HEK293 (cell line): ENCODE data around the gene UBA1.

Experiments used
- CTCF ChIA-PET: fragments of 350-600 bp; formaldehyde crosslinking; extraction: SDS; loops from one replicate; lab custom pipeline; 2021; ENCODE audit warnings: antibody characterized with exemption; lab: Yijun Ruan, JAX
- POLR2A ChIA-PET: fragments of 300-600 bp; formaldehyde crosslinking; extraction: SDS; loops from one replicate; lab custom pipeline; 2020; ENCODE audit warnings: antibody characterized with exemption, inconsistent platforms; lab: Yijun Ruan, JAX
- H3K27ac ChIP-seq: fragments of 200-500 bp; sonication (Bioruptor generic); 2 replicates; pipeline ENCODE4 v1.5.1; 2014; ENCODE audit warnings: low read depth, low read length, control low read depth, inconsistent platforms; ENCODE audit errors: extremely low read depth
- H3K36me3 ChIP-seq, 2 experiments: fragments of 200-500 bp in 1 of 2; sonication (Bioruptor generic) in 1 of 2; 1 replicate in 1 of 2; 2 replicates in 1 of 2; pipeline ENCODE4 v1.5.1; 2014 to 2017; ENCODE audit warnings: inconsistent platforms in 2 of 2, low read length in 2 of 2; ENCODE audit not compliant: control insufficient read depth in 2 of 2, insufficient read depth in 1 of 2
- H3K4me1 ChIP-seq: fragments of 200-500 bp; sonication (Bioruptor generic); 2 replicates; pipeline ENCODE4 v1.5.1; 2014; ENCODE audit warnings: mild to moderate bottlenecking, low read length, inconsistent platforms; ENCODE audit not compliant: control insufficient read depth, insufficient read depth
- H3K4me3 ChIP-seq: 2 replicates; pipeline ENCODE4 v1.5.1; 2011; ENCODE audit warnings: low read depth, mild to moderate bottlenecking, control low read depth, low read length, moderate library complexity
- H3K9me3 ChIP-seq: fragments of 200-500 bp; sonication (Bioruptor generic); 2 replicates; pipeline ENCODE4 v1.5.1; 2014; ENCODE audit warnings: low read depth, low read length, inconsistent platforms; ENCODE audit not compliant: control insufficient read depth, insufficient read depth
- GLIS1 ChIP-seq: fragments of 450-650 bp; formaldehyde crosslinking; IDR thresholded peaks from 2 replicates; pipeline ENCODE4 v1.5.1; 2016; ENCODE audit warnings: missing biosample characterization, missing genetic modification characterization
- PRDM1 ChIP-seq: fragments of 450-650 bp; formaldehyde crosslinking; IDR thresholded peaks from 2 replicates; pipeline ENCODE4; 2016; ENCODE audit warnings: missing biosample characterization, missing genetic modification characterization
- REPIN1 ChIP-seq: fragments of 450-650 bp; formaldehyde crosslinking; IDR thresholded peaks from 2 replicates; pipeline ENCODE4 v1.5.1; 2017; ENCODE audit warnings: missing biosample characterization, missing genetic modification characterization, low read depth
- SCRT1 ChIP-seq: fragments of 450-650 bp; formaldehyde crosslinking; IDR thresholded peaks from 2 replicates; pipeline ENCODE4 v1.5.1; 2016; ENCODE audit warnings: missing biosample characterization, missing genetic modification characterization, borderline replicate concordance
- SCRT2 ChIP-seq: fragments of 450-650 bp; formaldehyde crosslinking; IDR thresholded peaks from 2 replicates; pipeline ENCODE4 v1.5.1; 2016; ENCODE audit warnings: missing biosample characterization, missing genetic modification characterization
- TRIM28 ChIP-seq: IDR thresholded peaks from 2 replicates; pipeline ENCODE4 v1.6.1; 2011; ENCODE audit warnings: low read length, control low read depth, borderline replicate concordance
- ZBTB20 ChIP-seq: fragments of 450-650 bp; formaldehyde crosslinking; IDR thresholded peaks from 2 replicates; pipeline ENCODE4 v1.5.1; 2016; ENCODE audit warnings: missing biosample characterization, missing genetic modification characterization
- ZBTB48 ChIP-seq: fragments of 450-650 bp; formaldehyde crosslinking; IDR thresholded peaks from 2 replicates; pipeline ENCODE4 v1.5.1; 2016; ENCODE audit warnings: missing biosample characterization, missing genetic modification characterization
- ZBTB8A ChIP-seq: fragments of 450-650 bp; formaldehyde crosslinking; IDR thresholded peaks from 2 replicates; pipeline ENCODE4 v1.5.1; 2016; ENCODE audit warnings: missing biosample characterization, missing genetic modification characterization
- ZEB2 ChIP-seq: fragments of 450-650 bp; formaldehyde crosslinking; IDR thresholded peaks from 2 replicates; pipeline ENCODE4 v1.5.1; 2016; ENCODE audit warnings: missing biosample characterization, missing genetic modification characterization
- ZNF19 ChIP-seq: fragments of 450-650 bp; formaldehyde crosslinking; IDR thresholded peaks from 2 replicates; pipeline ENCODE4; 2016; ENCODE audit warnings: missing biosample characterization, missing genetic modification characterization, low read depth
- ZNF211 ChIP-seq: fragments of 450-650 bp; formaldehyde crosslinking; IDR thresholded peaks from 2 replicates; pipeline ENCODE4 v1.5.1; 2016; ENCODE audit warnings: low read depth, missing biosample characterization, missing genetic modification characterization
- ZNF248 ChIP-seq: fragments of 450-650 bp; formaldehyde crosslinking; IDR thresholded peaks from 2 replicates; pipeline ENCODE4 v1.5.1; 2017; ENCODE audit warnings: missing biosample characterization, missing genetic modification characterization
- ZNF292 ChIP-seq: fragments of 450-650 bp; formaldehyde crosslinking; IDR thresholded peaks from 2 replicates; pipeline ENCODE4 v1.5.1; 2016; ENCODE audit warnings: low read depth, missing biosample characterization, missing genetic modification characterization, borderline replicate concordance
- ZNF341 ChIP-seq: fragments of 450-650 bp; formaldehyde crosslinking; IDR thresholded peaks from 2 replicates; pipeline ENCODE4; 2016; ENCODE audit warnings: low read depth, missing biosample characterization, missing genetic modification characterization
- ZNF514 ChIP-seq: fragments of 450-650 bp; formaldehyde crosslinking; IDR thresholded peaks from 2 replicates; pipeline ENCODE4 v1.5.1; 2016; ENCODE audit warnings: missing biosample characterization, missing genetic modification characterization
- ZNF558 ChIP-seq: fragments of 450-650 bp; formaldehyde crosslinking; IDR thresholded peaks from 2 replicates; pipeline ENCODE4 v1.5.1; 2016; ENCODE audit warnings: missing biosample characterization, missing genetic modification characterization
- ZNF677 ChIP-seq: fragments of 450-650 bp; IDR thresholded peaks from 2 replicates; pipeline ENCODE4 v1.5.0; 2018; ENCODE audit warnings: missing biosample characterization, mild to moderate bottlenecking, missing genetic modification characterization, moderate library complexity
- ZNF830 ChIP-seq: fragments of 450-650 bp; IDR thresholded peaks from 2 replicates; pipeline ENCODE4 v1.5.0; 2018; ENCODE audit warnings: missing biosample characterization, missing genetic modification characterization, low read depth, mild to moderate bottlenecking, moderate library complexity
- ZNF837 ChIP-seq: fragments of 450-650 bp; formaldehyde crosslinking; IDR thresholded peaks from 2 replicates; pipeline ENCODE4 v1.5.1; 2016; ENCODE audit warnings: missing biosample characterization, missing genetic modification characterization
- ZNF843 ChIP-seq: fragments of 450-650 bp; formaldehyde crosslinking; IDR thresholded peaks from 2 replicates; pipeline ENCODE4 v1.5.1; 2016; ENCODE audit warnings: missing biosample characterization, missing genetic modification characterization
- TF ChIP-seq, protein P1 (sequence below): fragments of 450-650 bp; formaldehyde crosslinking; IDR thresholded peaks from 2 replicates; pipeline ENCODE4 v1.5.1; 2016; ENCODE audit warnings: missing biosample characterization, missing genetic modification characterization
- TF ChIP-seq, protein P2 (sequence below): fragments of 450-650 bp; formaldehyde crosslinking; IDR thresholded peaks from 2 replicates; pipeline ENCODE4 v1.5.1; 2016; ENCODE audit warnings: missing biosample characterization, missing genetic modification characterization

Gene UBA1

DNA sequence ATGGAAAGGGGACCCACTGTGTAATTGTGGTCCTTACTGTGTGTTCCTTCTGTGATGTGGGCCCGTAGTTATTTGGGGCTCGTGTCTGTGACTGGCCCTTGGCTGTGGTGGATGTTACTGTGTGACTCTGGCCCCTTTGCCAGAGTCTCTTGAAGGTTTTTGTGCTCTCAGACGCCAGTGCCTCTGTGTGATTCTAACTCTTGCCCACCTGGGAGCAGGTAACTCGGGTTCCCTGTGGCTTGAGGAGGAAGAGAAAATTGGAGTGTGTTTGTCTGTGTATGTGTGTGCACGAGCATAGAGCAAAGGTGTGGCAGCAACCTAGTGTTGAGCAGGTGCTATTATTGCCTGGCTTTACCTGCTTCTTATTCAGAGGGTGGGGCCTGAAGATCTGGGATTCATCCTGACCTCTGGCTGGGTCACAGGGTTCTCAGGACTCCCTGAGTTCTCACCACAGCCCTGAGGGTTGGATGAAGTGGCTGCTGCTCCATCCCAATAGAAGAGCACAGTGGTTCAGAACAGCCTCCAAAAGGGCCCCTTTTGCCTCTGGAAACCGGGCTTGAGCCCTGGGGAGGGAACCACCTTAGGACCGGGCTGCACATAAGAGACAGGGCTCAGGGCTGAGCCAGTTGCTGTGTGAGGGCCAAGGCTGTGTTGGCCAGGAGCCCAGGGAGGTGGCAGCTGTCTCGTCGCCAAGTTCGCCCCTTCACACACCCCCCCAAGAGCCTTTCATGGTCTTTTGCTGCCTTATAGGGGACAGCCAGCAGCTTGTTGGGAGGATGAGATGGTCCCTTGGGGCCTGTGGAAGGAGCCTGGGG is 47.3 kb upstream of the UBA1 start:
- POLR2A ChIA-PET = interaction anchor here (0.6 kb wide), 1 partner anchor 247 kb away, joined by 4 read pairs; no protein-coding TSS in a partner anchor
- peaks cover 8 to 41% of the 10 kb centered on the region in 2 experiments; a peak in 2 of 3 replicates for H3K36me3 ChIP-seq
- TF ChIP-seq ZNF341 (tag by site-specific recombination) (peak; percentile 53), ZEB2 (tag by site-specific recombination) (no peak), ZBTB48 (tag by site-specific recombination) (peak; percentile 80), TRIM28 (no peak), ZNF558 (tag by site-specific recombination) (no peak), ZBTB8A (tag by site-specific recombination) (peak; percentile 37; the same call in 1 of the 2 replicates), GLIS1 (tag by site-specific recombination) (peak; percentile 34; the same call in 1 of the 2 replicates), ZBTB20 (tag by site-specific recombination) (peak; percentile 60), ZNF843 (tag by site-specific recombination) (no peak), ZNF677 (tag by site-specific recombination) (no peak), ZNF830 (tag by site-specific recombination) (no peak), ZNF292 (tag by site-specific recombination) (no peak)
- TF ChIP-seq, protein P1, sequence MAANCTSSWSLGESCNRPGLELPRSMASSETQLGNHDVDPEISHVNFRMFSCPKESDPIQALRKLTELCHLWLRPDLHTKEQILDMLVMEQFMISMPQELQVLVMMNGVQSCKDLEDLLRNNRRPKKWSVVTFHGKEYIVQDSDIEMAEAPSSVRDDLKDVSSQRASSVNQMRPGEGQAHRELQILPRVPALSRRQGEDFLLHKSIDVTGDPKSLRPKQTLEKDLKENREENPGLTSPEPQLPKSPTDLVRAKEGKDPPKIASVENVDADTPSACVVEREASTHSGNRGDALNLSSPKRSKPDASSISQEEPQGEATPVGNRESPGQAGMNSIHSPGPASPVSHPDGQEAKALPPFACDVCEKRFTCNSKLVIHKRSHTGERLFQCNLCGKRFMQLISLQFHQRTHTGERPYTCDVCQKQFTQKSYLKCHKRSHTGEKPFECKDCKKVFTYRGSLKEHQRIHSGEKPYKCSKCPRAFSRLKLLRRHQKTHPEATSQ (tag by site-specific recombination) = no peak
- TF ChIP-seq, protein P2, sequence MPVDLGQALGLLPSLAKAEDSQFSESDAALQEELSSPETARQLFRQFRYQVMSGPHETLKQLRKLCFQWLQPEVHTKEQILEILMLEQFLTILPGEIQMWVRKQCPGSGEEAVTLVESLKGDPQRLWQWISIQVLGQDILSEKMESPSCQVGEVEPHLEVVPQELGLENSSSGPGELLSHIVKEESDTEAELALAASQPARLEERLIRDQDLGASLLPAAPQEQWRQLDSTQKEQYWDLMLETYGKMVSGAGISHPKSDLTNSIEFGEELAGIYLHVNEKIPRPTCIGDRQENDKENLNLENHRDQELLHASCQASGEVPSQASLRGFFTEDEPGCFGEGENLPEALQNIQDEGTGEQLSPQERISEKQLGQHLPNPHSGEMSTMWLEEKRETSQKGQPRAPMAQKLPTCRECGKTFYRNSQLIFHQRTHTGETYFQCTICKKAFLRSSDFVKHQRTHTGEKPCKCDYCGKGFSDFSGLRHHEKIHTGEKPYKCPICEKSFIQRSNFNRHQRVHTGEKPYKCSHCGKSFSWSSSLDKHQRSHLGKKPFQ (tag by site-specific recombination) = no peak
- no peaks in the 10 kb centered on the region for H3K9me3 ChIP-seq
- peak overlapping the region; percentile 90 for H3K4me3 ChIP-seq
- H3K27ac ChIP-seq = no peak overlapping the region
- peaks cover 3% of the 10 kb centered on the region; the same call in 1 of the 2 replicates for H3K4me1 ChIP-seq
- CTCF ChIA-PET = no interaction called here

DNA sequence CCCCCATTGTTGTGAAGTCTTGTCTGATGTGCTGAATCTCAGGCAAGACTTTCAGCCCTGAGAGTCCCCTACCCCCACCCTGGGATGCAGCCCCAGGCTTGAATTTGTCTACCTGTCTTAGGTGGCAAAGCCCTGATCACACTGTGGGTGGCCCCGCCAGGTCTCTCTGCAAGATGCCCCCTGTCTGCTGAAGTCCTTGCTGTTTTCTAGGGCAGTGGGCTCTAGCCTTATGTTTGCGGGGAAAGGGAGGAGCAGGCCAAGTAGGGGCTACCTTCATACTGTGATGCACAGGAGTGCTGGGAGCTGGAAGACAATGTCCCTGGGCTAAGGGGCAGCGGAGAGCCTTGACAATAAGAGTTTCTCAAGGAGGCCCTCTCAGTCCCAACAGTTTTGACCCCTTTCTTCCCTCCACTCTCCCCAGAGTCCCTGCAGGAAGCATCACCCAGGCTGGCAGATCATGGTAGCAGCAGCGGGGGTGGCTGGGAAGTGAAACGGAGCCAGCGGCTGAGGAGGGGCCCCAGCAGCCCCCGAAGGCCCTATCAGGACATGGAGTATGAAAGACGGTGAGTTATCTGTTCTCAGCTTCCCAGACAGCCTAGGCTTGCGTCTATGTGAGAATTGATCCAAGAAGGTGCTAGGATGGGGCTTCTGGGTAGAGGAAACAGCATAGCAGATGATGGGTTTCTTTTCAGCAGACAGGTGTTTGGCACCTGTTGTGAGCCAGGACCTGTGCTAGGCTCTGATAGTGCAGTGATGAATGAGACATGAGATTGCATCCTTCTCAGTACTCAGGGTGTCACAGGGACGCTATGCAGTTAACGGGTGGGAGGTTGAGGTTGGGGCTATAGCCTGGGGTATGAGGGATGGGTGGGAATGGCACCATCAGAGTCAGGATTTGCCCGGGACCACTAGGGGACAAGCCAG is 46.4 kb upstream of the UBA1 start:
- peak; percentile 96 for TF ChIP-seq SCRT1 (tag by site-specific recombination)
- 0 out of 2 replicates have a peak, but pooled peaks have one; percentile 1 for TF ChIP-seq GLIS1 (tag by site-specific recombination)
- no peak for TF ChIP-seq REPIN1 (tag by site-specific recombination)
- peak; percentile 95 for TF ChIP-seq SCRT2 (tag by site-specific recombination)
- TF ChIP-seq ZNF248 (tag by site-specific recombination) = no peak
- TF ChIP-seq ZNF211 = no peak
- no peak for TF ChIP-seq ZNF19
- TF ChIP-seq PRDM1 (tag by site-specific recombination) = no peak
- no peak for TF ChIP-seq ZNF514 (tag by site-specific recombination)
- TF ChIP-seq ZNF837 = no peak
- H3K4me1 ChIP-seq = peaks cover 3% of the 10 kb centered on the region; the same call in 1 of the 2 replicates
- CTCF ChIA-PET = interaction anchor here (0.6 kb wide), 1 partner anchor 111 kb away, joined by 3 read pairs; no protein-coding TSS in a partner anchor
- H3K36me3 ChIP-seq = peaks cover 8 to 41% of the 10 kb centered on the region in 2 experiments; a peak in 2 of 3 replicates
- no peaks in the 10 kb centered on the region for H3K9me3 ChIP-seq
- no peak overlapping the region for H3K27ac ChIP-seq
- H3K4me3 ChIP-seq = peak overlapping the region; percentile 90; the same call in 1 of the 2 replicates
- POLR2A ChIA-PET = interaction anchor here (0.6 kb wide), 1 partner anchor 246 kb away, joined by 4 read pairs; no protein-coding TSS in a partner anchor
